NCI-H2029 treated with DMSO at 0.1 percent for 48 hours (cell line): Measurements from ENCODE around the gene TSHZ2.
A peak's percentile ranks its signal among the peaks of the same experiment; 100 is the strongest.

Source experiments
- DNase-seq: peaks from one replicate; lab custom pipeline; 2025; lab: John Stamatoyannopoulos, UW

The TSHZ2 gene

DNA sequence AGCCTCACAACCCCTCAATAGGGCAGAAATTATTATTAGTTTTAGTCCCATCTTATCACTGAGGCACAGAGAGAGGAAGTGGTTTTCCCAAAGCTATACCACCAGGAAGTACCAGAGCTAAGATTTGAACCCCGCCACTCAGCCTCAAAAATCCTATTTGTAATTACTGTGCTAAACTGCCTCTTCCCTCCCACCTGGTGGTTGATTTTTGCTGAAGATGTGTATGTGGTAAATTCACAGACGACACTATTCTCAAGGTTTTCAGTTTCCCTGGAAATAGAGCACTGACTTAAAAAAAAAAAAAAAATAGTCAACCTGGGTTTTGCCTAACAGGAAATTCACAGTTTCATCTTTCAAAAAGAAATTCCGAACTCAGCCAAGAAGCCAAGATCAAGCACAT is 57.9 kb downstream of the TSHZ2 start:
- DNase-seq: no peak

DNA sequence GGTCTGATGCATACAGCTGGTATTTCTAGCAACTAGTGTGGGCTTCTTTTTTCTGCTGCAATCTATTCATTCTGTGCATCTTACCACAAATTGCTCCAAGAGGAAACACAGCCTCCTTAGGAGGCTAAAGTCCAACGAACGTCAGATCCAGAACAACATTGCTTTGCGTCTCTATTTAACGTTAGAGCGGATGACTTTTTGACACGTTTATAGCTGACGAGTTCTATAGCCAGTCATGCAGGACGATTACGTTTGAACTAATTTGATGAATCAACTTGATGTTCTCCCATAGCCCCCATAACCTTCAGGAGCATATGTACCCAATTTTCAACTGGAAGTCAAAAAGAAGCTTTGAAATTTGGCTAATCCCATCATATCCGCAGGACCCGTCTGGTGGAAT is 59.9 kb downstream of the TSHZ2 start:
- DNase-seq: no peak

DNA sequence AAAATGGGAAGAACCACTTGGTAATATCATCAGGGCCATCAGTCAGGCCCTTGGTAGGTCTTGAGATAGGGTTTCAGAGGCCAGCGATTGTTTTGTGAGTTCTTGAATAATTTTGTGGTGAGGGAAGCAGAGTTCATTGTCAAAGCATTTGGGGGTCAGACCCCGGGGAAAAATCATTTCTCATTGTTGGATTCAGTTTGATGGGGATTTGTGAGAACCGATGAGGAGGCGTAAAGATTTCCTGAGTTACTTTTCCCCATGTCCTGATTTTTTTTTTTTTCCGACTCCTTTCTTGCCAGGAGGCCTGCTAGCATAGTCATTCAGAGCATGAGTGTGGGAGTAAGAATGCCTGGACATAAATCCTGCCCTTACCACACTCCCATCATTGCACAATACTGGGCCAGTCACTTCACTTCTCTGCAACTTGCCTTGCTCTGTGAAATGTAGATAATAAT is 60.3 kb downstream of the TSHZ2 start:
- DNase-seq: no peak

DNA sequence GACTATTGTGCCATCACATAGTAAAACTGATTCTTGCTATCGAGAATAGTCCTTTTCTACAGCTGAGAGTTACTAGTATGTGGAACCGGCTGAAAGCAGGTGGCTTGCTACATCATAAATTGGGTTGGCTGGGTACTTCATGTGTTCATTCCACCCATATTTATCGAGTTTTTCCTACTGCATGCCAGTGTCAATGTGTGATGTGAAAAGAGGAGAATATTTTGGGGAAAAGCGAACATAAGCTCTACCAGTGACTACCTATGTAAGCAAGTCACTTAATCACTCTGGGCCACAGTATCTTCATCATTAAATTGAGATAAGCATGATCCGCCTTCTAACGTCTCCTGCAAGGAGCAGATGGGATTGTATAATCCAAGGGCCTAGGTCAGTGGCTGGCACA is 61.0 kb downstream of the TSHZ2 start:
- DNase-seq: no peak

- DNase-seq: no peak
These were observed 62.7 kb downstream of the TSHZ2 start for GRCh38 chr20:53034899-53035298.

GRCh38 chr20:53036992-53037391 is 64.8 kb downstream of the TSHZ2 start:
- DNase-seq: peak; percentile 31

- no peak for DNase-seq
These were observed 65.5 kb downstream of the TSHZ2 start for GRCh38 chr20:53037621-53038020.

- no peak for DNase-seq
These were observed 66.1 kb downstream of the TSHZ2 start for GRCh38 chr20:53038299-53038698.

GRCh38 chr20:53040693-53041589 is 68.8 kb downstream of the TSHZ2 start:
- DNase-seq: peak; percentile 98

DNA sequence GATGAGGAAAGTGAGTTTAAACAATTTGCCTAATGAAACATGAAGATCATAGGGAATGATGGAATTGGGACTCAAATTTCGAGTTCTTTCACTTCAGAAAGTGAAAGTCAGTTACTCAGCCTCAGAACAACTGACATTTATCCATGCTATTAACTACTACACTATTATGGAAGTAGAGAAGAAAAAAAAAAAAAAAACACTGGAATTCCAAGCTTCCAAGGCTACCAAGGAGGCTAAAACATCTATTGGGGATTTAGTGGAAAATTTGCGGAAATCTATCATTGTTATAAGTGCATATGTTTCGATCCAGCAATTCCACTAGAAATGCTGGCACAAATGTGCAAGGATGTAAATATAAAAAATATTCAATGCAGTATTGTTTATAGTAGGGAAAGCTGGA is 70.4 kb downstream of the TSHZ2 start:
- DNase-seq: no peak

DNA sequence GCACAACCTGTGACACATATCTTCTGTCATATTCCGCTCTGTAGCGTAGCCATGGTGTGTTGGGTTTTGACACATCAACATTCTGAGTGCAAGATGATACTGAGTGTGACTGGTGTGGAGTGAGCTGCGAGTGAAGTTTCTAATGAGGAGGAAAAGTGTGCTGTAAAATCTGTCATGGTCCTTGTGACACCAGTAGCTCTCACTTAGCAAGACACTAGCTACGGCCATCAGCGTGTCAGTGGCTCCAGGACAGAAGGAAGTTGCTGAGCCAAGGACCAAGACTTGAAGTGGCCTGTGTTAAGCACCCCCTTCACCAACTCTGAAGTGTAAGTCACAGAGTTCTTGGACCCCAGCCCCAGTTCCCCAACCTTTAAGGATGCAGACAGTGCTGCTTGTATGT is 72.1 kb downstream of the TSHZ2 start:
- no peak for DNase-seq

DNA sequence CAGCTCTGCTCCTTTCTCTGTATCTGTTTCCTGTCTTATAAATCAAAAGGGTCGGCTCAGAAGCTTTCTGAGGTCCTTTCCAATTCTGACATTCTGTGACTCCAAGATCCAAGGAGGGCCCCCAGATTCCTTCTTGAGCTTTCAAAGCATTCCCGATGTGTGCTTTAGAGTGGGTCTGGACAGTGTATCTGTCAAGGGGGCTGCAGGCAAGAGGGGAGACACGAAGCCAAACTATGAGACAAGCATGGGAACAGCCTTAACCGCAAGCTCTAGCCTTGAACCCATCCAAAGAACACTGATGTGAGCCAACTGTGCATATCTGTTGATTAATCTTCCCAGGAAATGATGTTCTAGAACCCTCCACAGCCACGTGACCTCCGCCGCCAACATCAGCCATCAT is 73.8 kb downstream of the TSHZ2 start:
- DNase-seq: no peak

DNA sequence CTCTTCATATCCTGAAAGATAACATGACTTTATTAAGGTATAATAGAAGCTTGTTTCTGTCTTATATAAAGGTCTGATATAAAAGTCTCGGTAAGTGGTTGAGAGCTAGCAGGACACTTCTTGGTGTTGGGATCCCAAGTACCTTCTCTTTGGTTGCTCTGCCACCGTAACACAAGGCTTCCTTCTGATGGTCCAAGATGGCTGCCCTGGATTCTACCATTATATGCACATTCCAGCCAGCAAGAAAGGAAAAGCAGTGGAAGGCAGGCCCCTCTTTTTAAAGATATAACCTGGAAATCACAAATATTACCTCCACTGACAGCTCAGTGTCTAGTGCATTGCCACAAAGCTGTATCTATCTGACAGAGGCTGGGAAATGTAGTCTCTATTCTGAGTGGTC is 75.0 kb downstream of the TSHZ2 start:
- no peak for DNase-seq

- no peak for DNase-seq
These were observed 76.2 kb downstream of the TSHZ2 start for GRCh38 chr20:53048387-53048786.

GRCh38 chr20:53050338-53050737 is 78.2 kb downstream of the TSHZ2 start:
- DNase-seq: no peak

DNA sequence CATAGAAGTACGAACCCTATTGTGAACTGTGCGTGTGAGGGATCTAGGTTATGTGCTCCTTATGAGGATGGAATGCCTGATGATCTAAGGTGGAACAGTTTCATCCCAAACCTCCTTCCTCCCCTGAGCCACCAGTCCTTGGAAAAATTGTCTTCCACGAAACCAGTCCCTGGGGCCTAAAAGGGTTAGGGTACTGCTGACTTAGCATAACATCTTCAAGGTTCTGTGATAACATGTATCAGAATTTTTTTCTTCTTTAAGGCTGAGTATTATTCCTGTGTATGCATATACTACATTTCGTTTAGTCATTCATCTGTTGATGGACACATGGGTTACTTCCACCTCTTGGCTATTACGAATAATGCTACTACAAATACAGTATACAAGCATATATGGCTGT is 80.2 kb downstream of the TSHZ2 start:
- no peak for DNase-seq

DNA sequence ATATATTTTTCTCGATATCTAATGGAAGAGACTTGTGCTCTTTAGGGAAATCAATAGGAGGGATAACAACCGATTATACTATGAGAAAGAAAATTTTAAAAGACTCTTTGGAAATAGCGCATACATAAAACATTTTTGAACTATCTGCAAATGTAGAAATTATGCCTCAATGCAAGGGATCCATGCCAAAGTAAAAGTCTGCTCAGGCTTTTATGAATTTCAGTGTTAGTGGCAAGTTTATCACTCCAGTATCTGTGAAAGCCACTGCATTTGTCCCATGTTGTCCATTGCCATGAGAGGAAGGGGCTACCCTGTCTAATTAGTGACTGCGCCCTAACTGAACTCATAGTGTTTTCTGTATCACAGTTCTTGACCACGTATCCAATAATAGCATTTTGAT is 81.4 kb downstream of the TSHZ2 start:
- no peak for DNase-seq

DNA sequence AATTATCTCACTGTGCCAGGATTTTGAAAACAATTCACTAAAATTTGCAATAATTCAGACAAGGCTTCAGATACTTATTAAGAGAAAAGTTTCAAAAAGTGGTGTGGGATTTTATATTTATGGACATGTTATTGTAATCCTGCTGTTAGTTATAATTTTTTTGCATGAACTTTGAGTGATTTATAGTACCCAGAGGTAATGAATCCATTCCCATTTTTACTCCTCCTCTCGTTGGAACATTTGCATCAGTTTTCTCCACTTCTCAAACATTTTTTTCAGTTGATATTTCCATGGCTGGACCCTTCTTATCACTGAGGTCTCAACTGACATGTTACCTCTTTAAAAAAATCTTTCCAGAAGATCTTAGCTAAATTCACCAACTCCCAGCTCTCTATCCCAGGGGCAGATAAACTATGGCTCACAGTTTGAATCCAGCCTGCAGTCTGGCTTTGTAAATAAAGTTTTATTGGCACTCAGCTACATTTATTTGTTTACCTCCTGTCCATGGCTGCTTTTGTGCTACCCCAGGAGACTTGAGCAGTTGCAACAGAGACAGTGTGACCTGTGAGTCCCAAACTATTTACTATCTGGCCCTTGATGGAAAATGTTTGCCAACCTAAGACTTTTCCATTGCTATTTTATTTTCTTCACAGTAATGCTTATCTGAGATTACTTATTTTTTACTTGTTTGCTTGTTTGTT is 83.4 kb downstream of the TSHZ2 start:
- DNase-seq: no peak

GRCh38 chr20:53057579-53057978 is 85.4 kb downstream of the TSHZ2 start:
- no peak for DNase-seq

- no peak for DNase-seq
These were observed 87.7 kb downstream of the TSHZ2 start for GRCh38 chr20:53059848-53060247.

GRCh38 chr20:53061192-53062108 is 89.3 kb downstream of the TSHZ2 start:
- no peak for DNase-seq

DNA sequence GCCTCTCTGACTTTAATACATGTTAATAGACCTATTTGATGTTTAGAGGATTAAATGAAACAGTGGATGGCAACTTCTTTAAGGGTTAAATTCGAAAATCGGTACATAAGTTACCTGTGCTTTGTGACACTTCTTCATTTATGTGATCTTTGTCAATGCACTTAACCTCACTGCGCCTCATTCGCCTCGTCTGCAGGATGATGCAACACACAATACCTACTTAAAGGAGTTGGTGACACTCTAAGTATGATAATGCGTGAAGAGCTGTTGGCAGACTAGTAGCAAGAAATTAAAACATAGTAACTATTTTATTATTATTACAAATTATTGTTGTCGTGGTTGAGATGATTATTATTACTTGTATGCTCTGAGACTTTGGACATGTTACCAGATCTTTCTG is 92.8 kb downstream of the TSHZ2 start:
- no peak for DNase-seq
